Measurements from ENCODE around the gene OOSP4B.
"Not testable (repeated sequence)": the region's sequence is repeated elsewhere in the genome, so short reads cannot be mapped to it uniquely, and the experiment has no call there.

Gene OOSP4B

DNA sequence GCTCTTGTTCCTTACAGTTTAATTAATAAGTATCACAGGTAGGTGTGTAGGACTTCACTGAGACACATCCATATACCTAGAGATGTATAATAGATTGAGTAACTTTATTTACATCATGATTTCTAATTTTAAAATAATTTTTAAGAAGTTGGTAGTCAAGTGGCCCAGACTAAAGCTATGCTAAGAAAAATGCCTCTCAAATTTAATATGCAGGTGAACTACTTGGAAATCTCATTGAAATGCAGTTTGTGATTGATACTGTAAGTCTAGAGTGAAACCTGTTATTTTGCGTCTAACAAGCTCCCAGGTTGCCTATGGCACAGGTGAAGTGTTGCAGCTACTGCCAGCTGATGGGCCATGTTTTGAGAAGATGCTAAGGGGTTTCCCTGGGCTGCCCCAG, at the start of gene OOSP4B:
Gene OOSP4B (plus strand): TSS at position 301 of the 400 bp plus-strand sequence.
- DNase-seq, result no peak

- DNase-seq, result no peak
These were observed 49.1 kb upstream of the OOSP4B start for GRCh38 chr11:59967677-59968394.

DNA sequence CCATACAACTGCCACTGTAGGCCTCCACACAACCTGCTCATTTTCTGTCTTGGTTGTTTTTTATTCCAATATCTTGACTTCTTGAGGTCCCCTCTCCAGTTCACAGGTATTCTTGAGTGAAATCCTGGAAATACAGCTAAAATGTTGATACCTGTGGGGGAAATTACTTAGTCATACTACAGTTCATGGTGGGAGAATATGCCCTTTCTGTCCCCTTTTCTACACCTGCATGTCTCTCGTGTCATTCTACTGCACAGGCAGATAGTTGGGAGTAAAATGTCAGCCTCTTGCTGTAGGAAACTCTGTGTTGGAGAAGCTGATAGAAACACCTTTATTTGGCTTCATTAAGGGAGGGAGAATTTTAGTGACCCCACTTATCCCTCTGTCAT, 48.6 kb upstream of the OOSP4B start:
- DNase-seq, result no peak

DNA sequence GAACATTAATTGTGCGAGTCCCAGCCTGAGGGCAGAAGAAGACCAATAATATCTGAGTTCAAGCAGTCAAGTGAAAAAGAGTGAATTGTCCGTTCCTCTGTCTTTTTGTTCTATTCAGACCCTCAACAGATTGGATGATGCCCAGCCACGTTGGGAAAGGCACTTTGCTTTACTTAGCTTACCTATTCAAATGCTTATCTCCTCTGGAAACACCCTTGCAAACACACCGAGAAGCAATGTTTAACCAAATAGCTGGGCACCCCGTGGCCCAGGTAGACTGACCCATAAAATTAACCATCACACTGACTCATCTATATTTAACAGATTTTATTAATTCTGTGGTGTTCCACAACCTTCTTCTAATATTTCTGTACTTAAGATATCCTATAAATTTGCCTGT, 43.9 kb upstream of the OOSP4B start:
- DNase-seq, result no peak

GRCh38 chr11:59981106-59981770, 35.7 kb upstream of the OOSP4B start:
- DNase-seq, result no peak

DNA sequence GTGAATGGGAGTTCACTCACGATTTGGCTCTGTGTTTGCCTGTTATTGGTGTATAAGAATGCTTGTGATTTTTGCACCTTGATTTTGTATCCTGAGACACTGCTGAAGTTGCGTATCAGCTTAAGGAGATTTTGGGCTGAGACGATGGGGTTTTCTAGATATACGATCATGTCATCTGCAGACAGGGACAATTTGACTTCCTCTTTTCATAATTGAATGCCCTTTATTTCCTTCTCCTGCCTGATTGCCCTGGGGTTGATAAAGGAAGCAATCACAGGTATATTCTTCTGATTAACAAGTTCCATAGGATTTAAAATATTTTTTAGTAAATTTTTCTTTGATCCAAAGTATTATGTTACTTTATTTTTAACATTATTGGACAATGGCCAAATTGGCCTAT, 34.9 kb upstream of the OOSP4B start:
- DNase-seq, result not testable (repeated sequence)

DNA sequence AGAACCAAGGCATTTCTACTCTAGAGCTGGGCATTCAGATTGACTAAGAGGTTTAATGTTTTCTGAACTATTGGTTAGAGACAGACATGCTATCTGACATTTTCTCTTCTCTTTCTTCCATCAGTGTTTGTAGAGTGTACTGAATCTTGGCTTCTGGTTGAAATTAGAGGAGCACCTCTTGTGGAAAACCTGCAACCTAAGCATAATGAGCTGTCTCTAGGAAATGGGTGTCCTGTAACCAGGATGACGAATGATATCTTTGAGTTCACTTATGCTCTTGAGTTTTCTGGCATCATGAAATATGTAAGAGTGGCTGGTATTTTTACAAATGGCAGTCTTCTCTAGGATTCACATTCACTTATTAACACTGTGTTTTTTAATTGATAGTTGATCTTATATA, 33.8 kb upstream of the OOSP4B start:
- DNase-seq, result no peak

DNA sequence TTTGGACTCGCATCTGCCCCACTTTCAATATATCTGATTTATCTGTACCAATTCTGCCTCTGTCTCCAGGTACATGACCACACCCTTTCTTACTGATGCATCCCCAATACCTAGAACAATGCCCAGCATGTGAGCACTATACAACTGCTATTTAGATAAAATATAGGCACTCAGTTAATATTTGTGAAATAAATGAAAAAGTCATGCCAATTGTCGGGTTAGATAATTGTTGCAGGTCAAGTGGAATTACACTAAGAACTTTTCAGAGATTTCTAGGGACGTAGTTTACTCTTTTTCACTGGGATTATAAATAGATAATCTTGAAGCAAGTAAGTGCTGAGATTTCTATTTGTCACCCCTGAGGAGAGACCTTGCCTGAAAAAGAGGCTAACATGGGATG, 32.6 kb upstream of the OOSP4B start:
- DNase-seq, result no peak

DNA sequence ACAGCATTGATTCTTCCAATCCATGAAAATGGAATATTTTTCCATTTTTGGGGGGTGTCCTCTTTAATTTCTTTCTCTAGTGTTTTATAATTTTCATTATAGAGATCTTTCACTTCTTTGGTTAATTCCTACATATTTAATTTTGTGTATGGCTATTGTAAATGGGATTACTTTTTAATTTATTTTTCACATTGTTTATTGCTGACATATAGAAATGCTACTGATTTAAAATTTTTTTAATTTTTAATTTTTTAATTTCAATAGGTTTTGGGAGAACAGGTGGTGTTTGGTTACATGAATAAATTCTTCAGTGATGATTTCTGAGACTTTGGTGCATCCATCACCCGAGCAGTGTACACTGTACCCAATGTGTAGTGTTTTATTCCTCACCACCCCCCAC, 26.6 kb upstream of the OOSP4B start:
- DNase-seq, result no peak

DNA sequence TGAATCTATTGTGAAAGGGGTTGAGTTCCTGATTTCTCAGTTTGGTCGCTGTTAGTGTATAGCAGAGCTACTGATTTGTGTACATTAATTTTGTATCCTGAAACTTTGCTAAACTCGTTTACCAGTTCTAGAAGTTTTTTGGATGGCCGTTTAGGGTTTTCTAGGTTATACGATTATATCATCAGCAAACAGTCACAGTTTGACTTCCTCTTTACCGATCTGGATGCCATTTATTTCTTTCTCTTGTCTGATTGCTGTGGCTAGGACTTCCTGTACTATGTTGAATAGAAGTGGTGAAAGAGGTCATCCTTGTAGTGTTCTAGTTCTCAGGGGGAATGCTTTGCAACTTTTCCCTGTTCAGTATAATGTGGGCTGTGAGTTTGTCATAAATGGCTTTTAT, 24.6 kb upstream of the OOSP4B start:
- no peak for DNase-seq

DNA sequence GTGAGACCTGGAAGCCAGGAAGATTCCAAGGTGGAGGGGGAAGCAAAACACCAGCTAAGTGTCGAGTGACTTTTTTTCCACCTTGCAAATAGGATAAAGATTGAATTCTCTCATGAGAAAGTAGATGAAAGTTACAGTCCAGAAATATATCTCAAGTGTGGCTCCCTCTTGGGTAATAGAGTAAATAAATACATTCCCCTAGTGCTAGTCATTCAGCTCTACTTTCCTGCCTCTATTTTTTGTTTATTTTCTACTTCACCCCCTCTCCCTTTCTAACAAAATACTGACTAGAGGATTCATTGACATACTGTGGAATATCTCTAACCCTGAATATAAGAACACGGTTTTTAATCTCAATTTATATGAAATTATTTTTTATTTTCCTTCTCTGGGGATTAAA, 19.2 kb upstream of the OOSP4B start:
- DNase-seq, result no peak

DNA sequence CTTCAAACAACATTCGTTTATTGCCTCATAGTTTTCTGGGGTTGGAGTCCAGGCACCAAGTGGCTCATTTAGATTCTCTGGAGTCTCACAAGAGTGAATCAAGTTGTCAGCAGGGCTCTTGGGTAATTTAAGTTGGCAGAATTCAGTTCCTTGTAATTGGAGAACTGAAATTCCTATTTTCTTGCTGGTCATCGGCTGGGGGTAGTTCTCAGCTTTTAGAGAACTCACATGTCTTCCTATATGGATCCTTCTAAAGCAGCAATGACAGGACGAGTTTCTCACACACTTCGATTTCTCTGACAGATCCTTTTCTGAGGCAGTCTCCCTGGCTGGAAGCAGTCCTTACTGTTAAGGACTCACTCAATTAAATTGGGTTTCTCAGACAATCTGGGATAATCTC, 17.3 kb upstream of the OOSP4B start:
- DNase-seq, result no peak

GRCh38 chr11:60003729-60004128, 13.3 kb upstream of the OOSP4B start:
- no peak for DNase-seq

GRCh38 chr11:60005360-60005759, 11.6 kb upstream of the OOSP4B start:
- no peak for DNase-seq

DNA sequence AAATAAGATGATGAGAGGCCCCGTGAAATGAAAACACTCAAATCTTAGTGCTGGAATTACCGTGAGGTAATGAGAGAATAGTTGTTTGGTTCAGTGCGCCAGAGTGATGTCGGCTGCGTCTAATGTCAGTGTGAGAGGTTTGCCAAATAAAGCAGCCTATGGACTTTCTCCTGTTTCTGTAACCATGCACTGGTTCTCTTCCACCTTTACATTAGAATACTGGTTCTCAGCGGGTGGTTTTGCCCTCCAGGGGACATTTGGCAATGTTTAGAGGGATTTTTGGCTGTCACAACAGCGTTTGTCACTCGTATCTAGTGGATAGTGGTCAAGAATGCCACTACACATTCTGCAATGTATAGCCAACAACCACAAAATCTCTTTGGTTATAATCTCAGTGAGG, 1.1 kb downstream of the OOSP4B start:
- no peak for DNase-seq

- DNase-seq, result not testable (repeated sequence)
These were observed 3.4 kb downstream of the OOSP4B start for GRCh38 chr11:60020376-60020775.

- DNase-seq, result no peak
These were observed 12.1 kb downstream of the OOSP4B start for GRCh38 chr11:60029015-60029632.

- DNase-seq, result no peak
These were observed 23.1 kb downstream of the OOSP4B start, which contains the start of gene OOSP2 for GRCh38 chr11:60040109-60040508. OOSP2 (plus strand) TSS chr11:60040409; CDS start chr11:60040460, 51 bp downstream.

DNA sequence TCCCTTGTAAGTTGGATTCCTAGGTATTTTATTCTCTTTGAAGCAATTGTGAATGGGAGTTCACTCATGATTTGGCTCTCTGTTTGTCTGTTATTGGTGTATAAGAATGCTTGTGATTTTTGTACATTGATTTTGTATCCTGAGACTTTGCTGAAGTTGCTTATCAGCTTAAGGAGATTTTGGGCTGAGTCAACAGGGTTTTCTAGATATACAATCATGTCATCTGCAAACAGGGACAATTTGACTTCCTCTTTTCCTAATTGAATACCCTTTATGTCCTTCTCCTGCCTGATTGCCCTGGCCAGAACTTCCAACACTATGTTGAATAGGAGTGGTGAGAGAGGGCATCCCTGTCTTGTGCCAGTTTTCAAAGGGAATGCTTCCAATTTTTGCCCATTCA, 33.4 kb downstream of the OOSP4B start:
- DNase-seq, result not testable (repeated sequence)

- DNase-seq, result not testable (repeated sequence)
These were observed 33.9 kb downstream of the OOSP4B start for GRCh38 chr11:60050839-60051238.

GRCh38 chr11:60056349-60056969, 39.5 kb downstream of the OOSP4B start, which contains the start of gene MS4A3:
MS4A3 (plus strand) TSS chr11:60056665; CDS start chr11:60061161, 4,496 bp downstream.
- DNase-seq, result no peak

- DNase-seq, result no peak
These were observed 42.1 kb downstream of the OOSP4B start for GRCh38 chr11:60059052-60059451.

DNA sequence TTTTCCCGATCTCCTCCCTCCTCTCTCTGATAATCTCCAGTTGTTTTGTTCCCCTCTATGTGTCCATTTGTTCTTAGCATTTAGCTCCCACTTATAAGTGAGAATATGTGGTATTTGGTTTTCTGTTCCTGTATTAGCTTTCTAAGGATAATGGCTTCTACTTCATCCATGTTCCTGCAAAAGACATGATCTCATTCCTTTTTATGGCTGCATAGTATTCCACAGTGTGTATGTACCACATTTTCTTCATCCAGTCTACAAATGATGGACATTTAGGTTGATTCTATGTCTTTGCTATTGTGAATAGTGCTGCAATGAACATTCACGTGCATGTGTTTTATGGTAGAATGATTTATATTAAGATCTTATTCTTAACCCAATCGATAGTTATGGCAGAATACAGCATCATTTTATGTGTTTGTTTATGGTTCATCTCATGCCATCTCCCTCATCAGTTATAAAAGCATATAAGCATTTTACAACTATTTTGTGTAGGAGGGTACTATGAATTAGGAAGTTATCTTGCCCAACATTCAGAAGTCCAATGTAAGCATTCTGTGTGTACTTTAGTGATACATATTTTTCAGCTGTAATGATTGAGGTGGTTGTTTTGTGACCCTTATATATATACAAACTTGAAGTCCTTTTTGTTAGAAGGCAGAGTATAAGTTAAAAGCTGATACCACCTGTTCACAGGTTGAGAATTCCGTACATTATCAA, 42.7 kb downstream of the OOSP4B start:
- no peak for DNase-seq

Data from T1000 (cell line).